HT-29 (cell line): ENCODE data around the gene GSTCD. TPM values are rescaled to one million over a fixed set of nuclear protein-coding genes. Genes with fewer than 3 reads are reported as not detected.
"Not testable (repeated sequence)": the region's sequence is repeated elsewhere in the genome, so short reads cannot be mapped to it uniquely, and the experiment has no call there.

ENCODE experiments used
- DNase-seq: peaks from one replicate; pipeline ENCODE4 v3.0.0-alpha.2; 2015; ENCODE audit warnings: low spot score
- total RNA-seq: library from RNA; depleted of rRNA; stranded (reverse); fragments of >200 nt; shearing (Covaris generic); gene quantifications from 2 replicates; pipeline ENCODE4 v1.2.3, GENCODE V29; 2014; rRNA removed

The GSTCD gene, protein sequence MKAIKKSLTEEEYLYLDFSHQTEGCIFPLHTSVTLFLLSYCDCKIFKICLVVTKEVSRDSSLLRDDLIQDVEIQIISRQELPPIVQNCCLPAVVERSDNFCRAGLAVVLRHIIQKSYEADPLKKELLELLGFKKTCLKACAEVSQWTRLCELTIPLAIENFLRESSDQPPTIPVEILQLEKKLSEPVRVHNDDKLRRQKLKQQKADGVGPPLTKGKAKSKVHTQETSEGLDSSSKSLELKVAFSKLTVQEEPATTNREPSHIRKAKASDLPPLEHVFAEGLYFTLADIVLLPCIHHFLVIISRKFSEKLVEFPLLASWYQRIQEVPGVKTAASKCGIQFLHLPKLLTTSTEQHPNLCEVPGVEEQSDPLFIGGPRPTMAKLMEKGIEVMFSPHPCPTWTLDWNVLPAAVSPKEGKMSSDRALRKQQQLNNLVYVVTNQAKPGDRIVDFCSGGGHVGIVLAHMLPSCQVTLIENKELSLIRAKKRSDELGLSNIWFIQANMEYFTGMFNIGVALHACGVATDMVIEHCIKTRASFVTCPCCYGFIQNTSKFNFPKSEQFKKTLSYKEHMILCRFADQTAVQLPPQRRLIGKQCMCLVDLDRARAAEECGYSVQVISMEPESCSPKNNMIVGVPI
- total RNA-seq = 12.0 and 25.4 TPM in 2 replicates

- DNase-seq = peak; percentile 93
Measured at GRCh38 chr4:105708181-105709080, at the start of gene GSTCD, which contains the start of gene INTS12. Gene GSTCD (plus strand): TSS chr4:105708784. CDS start chr4:105717614, 8,830 bp downstream. Gene INTS12 (minus strand): TSS chr4:105708689. CDS start chr4:105700005, 8,684 bp downstream.

DNA sequence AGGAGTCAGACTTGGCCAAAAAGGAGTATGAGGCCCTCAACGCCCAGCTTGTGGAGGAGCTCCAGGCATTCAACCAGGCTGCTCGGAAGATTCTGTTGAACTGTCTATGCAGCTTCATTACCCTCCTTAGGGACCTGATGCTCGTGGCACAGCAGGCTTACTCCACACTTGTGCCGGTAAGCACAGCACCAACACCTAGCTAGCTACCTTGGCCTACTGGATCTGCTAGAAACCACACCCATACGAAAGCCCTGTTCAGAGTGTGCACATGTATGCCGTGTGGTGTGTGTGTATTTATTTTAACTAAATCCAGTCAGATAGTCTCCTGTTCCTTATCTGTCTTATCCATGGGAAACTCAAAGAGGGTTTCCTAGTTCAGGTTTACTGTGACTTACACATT lies 49.4 kb upstream of the GSTCD start:
- no peak for DNase-seq

DNA sequence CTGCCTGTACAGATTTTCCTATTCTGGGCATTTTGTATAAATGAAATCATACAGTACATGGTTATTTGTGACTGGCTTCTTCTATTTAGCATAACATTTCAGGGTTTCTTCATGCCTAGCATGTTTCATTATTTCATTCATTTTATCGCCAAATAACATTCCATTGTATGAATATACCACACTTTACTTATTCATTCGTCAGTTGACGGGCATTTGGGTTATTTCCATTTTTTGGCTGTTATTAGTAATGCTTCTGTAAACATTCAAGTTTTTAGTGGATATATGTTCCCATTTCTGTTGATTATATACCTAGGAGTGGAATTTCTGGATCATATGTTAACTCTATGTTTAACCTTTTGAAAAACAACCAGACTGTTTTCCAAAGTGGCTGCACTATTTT lies 47.6 kb upstream of the GSTCD start:
- no peak for DNase-seq

DNA sequence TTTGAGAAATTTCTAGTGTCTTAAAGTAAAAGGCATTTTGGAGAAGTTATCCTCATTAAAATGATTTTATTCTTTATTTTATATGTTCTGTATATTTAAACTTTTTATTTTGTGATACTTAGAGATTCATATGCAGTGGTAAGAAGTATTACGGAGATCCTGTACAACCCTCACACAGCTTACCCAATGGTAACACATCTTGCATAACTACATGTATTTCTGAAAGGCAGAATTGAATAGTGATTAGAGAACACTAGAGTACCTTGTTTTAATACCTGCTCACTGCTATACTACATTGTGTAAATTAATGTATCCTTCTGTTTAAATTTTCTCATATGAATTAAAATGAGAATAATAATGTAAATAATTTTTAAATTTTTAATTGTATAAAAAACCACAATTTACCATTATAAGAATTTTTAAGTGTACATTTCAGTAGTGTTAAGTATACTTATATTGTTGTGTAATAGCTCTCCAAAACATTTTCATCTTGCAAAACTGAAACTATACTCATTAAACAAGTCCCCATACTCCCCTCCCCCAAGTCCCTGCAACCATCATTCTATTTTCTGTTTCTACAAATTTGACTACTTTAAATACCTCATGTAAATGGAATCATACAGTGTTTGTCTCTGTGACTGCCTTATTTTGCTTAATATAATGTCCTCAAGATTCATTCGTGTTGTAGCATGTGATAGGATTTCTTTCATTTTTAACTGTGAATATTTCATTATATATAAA lies 45.5 kb upstream of the GSTCD start:
- DNase-seq = no peak

- peak; percentile 55 for DNase-seq
Measured at GRCh38 chr4:105666693-105667092, 41.9 kb upstream of the GSTCD start.

DNA sequence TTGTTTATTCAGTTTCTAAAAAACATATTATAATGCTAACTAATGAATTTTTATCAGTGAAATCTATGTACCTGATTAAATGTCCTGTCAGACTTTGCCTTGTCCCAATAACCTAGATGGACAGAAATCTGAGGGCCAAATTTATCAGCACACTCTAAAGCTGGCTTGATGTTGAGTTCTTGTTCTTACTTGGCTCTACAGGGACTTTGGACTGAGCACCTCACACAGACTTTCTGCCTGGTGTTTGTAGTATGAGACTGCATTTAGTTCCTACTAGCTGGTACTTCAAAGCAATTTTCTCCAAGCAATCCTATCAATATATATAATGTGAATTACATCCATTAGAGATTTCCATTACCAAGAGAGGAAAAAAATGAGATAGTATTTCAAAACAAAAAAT lies 37.9 kb upstream of the GSTCD start:
- DNase-seq = no peak

- no peak for DNase-seq
Measured at GRCh38 chr4:105671301-105671700, 37.3 kb upstream of the GSTCD start.

- no peak for DNase-seq
Measured at GRCh38 chr4:105674011-105674410, 34.6 kb upstream of the GSTCD start.

GRCh38 chr4:105677709-105678108 lies 30.9 kb upstream of the GSTCD start:
- DNase-seq = no peak

GRCh38 chr4:105679186-105679585 lies 29.4 kb upstream of the GSTCD start:
- DNase-seq = no peak

DNA sequence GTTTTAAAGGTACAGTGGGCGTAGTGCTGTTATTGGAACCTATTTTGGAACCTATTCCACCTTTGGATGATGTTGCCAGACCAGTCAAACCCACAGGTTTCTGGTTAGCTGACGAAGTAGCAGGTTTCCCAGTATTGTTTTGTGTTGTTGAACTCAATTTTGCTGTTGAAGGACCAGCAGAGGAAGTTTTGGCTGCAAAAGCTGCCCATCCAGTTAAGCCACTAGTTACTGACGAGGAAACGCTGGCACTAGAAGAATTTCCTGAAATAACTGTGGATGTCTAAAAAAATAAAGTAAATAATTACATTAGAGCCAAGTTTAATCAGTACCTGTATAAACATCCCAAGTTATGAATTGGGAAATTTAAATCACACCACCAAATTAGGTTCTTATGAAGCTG lies 25.5 kb upstream of the GSTCD start:
- peak; percentile 90 for DNase-seq

DNA sequence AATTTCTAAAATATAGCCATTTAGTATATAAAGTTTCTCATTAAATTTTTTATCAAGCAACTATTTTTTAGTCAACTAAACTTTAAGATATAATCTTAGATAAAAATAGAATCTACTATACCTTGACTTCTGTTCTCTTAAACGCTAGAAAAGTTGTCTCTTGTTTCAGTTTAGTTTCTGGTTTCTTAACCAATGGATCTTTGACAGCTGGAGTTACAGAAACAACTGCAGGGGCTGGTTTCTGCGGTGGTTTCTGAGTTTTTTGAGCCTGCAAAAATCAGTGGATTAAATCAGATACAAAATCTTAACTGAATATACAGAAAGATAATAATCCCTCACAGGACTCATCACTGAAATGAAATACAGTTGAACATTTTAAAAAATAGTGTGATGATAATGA lies 22.0 kb upstream of the GSTCD start:
- DNase-seq = no peak

DNA sequence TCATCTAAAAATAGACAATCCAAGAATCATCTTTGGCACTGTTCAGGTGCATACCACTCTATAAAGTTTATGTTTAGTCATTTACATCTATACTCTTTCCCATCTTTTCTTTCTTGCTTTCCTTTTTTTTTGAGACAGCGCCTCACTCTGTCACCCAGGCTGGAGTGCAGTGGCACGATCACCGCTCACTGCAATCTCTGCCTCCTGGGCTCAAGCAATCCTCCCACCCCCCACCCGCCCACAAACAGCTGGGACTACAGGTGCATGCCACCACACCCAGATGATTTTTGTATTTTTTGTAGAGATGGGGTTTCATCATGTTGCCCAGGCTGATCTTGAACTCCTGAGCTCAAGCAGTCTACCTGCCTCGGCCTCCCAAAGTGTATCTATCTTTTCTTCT lies 13.8 kb upstream of the GSTCD start:
- DNase-seq = not testable (repeated sequence)

GRCh38 chr4:105695832-105696231 lies 12.8 kb upstream of the GSTCD start:
- DNase-seq = not testable (repeated sequence)

DNA sequence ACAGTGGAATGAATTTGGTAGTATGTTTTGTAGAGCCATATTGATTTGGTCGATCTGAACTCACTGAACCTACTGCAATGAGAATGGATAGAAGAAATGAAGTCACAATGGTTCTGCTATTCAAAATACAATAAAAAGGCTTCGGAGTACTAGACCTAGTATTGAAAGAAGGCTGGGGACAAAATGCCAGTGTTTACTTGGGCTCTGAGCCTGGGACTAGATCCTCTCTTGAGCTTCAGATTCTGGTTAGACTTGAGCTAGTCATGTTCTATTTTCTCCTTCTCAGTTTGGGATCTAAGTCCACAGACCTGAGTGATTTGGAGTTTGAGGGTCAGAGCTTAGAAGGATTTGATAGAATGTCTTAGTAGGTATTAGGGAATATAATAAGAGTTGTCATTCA lies 10.0 kb upstream of the GSTCD start:
- no peak for DNase-seq

- DNase-seq = no peak
Measured at GRCh38 chr4:105707782-105708180, 803 bp upstream of the GSTCD start.

DNA sequence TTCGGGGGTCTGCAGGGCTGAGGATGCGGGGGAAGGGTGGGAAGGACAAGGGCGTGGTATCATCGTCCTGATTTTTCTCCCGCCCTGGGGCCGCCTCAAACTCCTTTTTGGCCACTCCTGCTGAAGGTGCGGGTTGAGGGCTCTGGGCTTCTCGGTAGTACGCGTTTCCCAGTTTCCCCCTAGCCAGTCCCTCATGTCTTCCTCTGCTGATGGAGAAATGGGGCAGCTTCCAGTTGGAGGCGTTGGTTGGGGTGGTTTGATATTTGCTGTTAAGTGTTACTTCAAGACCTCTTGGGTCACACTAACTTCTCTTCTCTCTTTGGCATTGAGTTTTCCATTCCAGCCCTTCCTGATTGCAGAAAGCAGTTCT lies 482 bp downstream of the GSTCD start:
- peak; percentile 45 for DNase-seq

GRCh38 chr4:105710012-105710600 lies 1.5 kb downstream of the GSTCD start:
- DNase-seq = no peak

GRCh38 chr4:105710678-105711077 lies 2.1 kb downstream of the GSTCD start:
- no peak for DNase-seq

DNA sequence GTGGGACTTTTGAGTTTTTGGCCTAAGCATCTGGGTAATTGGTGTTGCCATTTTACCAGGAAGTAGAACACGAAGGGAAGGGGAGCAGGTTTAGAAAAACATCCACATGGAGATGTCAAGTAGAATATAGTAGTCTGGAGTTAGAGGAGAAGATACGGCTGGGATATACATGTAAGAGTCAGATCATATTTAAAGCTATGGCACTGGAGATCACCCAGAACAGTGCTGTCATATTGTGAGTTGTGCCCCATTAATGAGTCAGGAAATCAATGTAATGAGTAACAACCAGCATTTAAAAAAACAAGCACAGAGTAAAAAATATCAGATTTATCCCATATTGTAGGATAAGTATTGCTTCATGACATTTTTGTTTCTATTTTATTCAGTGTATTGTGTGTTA lies 4.2 kb downstream of the GSTCD start:
- no peak for DNase-seq

DNA sequence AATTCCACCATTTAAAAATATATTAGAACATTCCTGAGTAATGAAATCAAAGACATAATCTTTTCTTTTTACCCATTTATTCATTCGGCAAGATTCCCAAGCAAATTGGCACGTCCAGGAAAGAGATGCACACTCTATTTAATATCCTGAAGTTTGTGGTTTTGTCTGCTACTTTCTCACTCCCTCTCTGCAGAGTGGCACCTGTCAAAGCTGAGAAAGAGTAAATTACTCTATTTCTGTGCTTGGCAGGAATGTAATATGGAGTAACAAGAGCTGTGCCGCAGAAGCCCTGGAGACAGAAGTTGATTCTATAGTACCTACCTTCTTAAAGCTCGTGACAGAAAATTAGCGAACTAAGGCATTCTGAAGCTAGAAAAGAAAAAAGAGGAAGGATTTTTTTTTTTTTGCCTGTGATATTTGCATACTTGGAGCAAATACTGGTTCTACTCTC lies 5.5 kb downstream of the GSTCD start:
- DNase-seq = no peak
